GM11168 (cell line): ENCODE results near the gene PAPOLB.

Experiments
- in situ Hi-C: fragments of 300-500 bp; cut with MboI; formaldehyde crosslinking; loops from one replicate; pipeline ENCODE4 v1.12.0; 2022; ENCODE audit warnings: low sequenced_read_pairs; ENCODE audit not compliant: unreplicated experiment

The PAPOLB gene

DNA sequence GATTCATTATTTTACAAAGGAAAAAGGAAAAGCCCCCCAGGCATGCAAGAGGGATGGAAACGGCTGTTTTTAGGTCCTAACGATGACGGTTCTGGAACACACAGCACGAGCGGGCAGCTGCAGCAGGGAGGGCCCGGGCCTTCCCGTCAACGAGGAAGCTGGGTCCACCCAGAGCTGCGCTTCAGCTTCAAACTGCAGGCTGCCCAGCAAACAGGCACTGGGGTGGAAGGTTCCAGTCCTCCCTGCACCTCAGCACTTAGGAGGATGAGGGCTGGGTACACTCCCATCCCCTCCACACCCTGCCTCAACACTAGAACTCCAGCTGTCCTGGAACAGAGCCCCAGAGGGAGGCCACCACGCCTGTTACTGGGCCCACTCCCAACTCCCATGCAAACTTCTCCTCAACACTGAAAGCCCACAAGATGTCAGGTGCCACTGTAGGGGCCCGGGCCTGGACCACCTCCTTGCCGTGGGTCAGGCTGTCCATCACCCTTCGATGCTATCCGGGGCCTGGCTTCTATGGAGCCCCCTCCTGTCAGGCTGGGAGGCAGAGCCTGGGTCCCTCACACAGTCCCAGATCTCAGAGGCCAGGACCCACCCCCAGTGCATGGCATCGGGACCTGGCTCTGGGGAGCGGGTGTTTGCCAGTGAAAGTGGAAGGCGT lies 33.0 kb downstream of the PAPOLB start:
- in situ Hi-C loops: loop anchor here (5.0 kb wide), 1 partner anchor 258 kb away; no protein-coding TSS in a partner anchor

DNA sequence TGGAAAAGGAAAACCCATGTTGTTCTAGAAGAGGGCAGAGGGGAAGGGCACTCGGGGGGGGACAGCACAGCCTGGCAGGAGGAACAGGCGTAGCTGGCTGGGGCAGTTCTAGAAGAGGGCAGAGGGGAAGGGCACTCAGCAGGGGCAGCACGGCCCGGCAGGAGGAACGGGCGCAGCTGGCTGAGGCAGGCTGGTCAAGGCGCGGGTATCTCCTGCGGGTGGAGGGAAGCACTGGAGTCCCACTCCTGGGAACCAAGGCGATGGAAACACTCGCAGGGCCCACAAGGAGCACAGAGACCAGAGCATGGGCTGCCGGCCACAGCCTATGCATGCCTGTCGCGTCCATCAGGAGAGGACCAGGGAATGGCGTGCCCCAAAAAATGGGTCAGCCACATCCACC lies 36.7 kb downstream of the PAPOLB start:
- in situ Hi-C loops: loop anchor here (5.0 kb wide), 1 partner anchor 262 kb away; no protein-coding TSS in a partner anchor

DNA sequence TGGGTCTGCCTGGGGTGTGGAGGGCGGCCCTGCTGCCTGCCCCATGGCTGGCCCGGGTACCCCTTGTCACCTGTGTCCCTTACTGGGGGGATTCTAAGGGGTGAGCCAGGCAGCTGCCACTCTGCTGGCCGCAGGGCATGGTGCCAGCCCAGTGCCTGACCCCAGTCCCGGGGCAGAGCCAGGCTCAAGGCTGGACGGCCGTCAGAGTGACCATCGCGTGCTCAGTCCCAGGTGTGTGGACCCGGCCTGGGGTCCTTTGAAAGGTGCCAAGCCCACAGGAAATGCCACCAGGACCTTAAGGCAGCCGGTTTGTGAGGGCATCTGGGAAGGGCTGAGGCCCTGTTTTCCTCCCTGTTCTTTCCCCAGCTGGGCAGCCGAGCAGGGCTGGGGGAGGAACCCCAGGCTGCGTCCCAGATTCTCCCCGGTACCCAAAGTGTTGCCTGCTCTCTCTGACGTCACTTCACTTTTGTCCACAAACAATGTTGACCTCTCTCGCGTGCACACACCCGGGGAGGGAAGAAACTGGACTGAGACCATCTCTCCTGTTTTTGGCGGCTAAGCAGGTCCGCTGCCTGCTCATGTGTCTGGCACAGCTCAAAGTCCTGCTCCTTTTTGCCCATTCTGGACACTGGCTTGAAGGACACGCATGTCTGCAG lies 37.6 kb downstream of the PAPOLB start:
- in situ Hi-C loops: no loop called here

DNA sequence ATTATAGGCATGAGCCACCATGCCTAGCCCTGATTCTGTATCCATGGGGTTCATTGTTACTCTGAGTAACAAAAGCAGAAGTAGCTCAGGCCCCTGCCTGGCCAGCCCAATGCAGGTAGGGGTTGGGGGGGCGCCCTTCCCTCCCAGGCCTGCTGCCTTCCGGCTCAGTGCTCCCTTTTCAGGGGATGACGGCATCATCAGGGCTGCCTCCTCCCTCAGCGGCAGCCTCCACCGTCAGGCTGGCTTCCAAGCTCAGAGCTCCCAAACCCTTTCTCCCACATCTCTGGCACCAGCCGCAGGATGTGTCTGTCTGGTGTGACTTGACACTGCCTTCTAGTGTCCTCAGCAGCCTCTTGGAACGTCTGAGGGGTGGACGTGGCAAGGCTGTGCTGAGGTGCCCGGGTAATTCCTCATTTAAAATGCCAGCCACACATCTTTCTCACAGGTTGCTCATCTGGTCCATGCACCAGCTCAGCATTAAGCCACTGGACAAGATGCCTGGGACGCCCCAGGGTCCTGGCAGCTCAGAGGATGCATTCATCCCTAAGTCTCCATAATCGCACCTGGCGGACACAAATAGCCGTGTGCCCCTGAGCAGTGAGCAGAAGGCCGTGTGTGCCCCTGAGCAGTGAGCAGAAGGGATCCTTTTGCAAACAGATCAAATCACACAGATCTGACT lies 38.2 kb downstream of the PAPOLB start:
- in situ Hi-C loops: no loop called here

DNA sequence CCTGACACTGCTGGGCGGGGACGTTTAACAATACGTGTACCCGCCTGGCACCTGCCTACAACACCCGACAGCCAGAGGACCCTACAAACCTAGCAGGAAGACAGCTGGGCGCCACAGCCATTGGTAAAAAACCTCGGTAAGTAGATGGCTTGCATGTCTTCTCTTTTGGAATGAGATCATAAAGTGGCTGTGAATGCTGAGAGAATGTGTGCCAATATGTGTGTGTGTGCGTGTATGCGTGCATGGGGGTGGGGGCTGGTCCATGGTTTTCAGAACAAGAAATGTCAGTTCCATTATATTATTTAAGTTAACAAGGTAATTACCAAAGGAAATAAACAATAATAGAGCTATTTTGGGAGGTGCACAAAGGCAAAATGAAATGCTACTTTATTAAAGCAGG lies 39.2 kb downstream of the PAPOLB start:
- in situ Hi-C loops: no loop called here

DNA sequence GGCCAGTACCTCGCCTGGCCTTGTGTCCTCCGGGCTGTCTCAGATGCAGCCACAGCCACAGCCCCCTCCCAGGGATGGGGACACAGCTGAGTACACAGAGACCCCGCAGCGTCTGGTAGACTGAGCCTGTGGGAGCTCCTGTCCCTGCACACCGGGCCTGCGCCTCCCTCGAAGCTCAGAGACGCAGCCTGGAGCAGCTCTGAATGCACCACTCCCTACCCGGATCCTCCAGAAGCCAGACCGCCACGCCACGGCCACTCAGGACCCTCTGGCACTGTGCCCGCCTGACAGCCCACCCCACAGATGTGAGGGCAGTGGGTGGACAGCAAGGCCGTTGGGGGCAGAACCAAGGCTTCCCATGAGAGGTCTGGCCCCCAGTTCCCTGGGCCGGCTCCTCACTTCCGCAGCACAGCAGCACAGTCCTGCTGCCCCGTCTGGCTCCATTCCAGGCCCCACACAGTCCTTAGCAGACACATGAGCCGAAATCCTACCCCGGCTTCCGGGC lies 40.8 kb downstream of the PAPOLB start:
- in situ Hi-C loops: no loop called here

DNA sequence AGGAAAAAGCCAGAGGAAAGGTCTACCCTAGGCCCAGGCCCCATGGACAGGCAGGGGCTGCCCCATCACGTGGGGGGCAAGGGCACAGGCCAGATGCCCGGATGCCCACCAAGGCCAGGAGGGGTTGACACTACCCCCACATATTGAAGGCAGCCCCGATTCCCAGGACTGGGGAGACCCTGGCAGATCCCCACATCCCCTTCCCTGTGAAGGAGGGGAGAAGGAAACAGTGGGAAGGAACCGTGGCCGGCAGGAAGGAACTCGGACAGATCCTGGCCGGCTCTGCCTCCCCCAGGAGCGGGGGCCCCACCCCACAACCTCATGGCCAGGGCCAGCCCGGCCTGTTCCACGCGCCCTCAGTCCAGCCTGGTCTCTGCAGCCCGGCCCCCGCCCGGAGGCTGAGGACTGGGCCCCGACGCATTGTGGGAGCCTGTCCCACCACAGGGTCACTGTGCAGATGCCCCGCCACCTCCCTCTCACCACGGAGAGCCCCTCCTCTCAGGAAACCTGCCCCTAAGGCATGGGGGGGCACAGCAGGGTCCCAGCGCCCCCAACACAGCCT lies 41.3 kb downstream of the PAPOLB start:
- in situ Hi-C loops: no loop called here

DNA sequence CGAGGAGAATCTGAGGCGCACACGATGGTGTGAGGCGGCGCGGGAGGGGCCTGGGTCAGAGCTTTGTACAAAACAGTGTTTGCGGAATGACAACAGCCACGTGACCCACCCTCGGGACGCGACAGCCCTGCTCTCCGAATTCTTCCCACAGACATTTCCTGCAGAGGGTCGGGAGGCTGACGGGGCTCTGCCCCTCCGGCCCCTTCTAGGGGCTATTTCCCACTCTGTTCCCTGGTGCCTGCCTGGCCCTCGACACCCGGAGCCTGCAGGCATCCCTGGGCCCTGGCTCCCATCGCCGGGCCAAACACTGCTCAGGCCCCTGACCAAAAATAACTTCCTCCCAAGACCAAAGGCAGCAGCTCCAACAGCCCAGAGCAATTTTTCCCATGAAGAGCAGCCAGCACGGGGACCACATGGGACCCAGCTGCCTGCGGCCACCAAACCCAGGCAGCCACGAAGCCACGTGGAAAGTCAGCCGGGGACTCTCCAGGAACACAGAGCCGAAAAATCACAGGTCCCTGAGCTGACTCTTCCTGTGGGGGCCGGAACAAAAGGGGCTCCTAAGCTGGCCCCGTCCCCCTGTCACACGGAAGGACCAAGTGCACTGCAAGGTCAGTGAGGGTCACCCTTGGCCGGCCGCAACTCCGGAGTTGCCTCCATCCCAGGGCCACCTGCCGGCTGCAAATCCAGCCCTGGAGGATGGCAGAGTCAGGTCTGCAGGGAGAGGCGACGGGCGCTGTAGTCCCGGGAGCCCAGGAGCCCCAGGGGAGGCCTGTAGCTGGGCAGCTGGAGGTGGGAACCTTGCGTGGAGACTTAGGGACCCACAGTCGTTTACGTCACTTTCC lies 42.0 kb downstream of the PAPOLB start:
- in situ Hi-C loops: no loop called here

DNA sequence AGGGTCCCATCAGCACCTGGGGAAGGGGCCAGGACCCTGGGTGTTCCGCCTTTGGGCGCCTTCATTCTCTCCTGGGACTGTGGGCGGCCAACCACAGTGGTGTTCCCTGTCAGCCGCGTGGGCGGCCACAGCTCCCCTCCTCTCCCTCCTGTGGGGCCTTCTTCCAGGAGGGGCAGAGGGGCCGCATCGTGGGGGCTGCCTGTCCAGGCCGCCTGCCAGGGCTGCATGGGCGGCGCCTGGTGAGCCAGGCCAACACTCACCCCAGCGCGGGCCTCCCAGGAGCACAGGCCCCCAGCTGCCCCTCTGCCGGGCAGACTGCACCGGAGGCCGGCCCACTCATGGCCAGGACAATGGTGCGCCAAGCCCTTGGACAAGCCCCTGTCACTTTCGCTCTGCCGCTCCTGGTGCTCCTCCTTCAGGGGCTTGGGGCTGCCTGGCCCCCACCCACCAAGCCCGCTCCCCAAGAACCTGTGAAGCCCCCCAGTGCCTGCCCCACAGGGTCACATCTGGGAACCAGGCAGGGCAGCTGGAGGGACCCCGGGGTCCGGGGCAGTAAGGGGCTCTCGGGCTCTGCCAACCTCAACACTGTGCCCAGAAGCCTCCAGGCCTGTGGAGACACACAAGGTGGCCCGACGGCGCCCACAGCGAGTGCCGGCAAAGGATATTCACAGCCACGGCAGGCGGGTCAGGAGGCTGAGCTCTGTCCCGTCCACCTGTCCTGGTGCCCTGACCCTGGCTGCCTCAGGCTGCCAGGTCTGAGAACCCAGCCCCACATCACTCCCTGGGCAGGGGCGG lies 43.6 kb downstream of the PAPOLB start:
- in situ Hi-C loops: no loop called here

DNA sequence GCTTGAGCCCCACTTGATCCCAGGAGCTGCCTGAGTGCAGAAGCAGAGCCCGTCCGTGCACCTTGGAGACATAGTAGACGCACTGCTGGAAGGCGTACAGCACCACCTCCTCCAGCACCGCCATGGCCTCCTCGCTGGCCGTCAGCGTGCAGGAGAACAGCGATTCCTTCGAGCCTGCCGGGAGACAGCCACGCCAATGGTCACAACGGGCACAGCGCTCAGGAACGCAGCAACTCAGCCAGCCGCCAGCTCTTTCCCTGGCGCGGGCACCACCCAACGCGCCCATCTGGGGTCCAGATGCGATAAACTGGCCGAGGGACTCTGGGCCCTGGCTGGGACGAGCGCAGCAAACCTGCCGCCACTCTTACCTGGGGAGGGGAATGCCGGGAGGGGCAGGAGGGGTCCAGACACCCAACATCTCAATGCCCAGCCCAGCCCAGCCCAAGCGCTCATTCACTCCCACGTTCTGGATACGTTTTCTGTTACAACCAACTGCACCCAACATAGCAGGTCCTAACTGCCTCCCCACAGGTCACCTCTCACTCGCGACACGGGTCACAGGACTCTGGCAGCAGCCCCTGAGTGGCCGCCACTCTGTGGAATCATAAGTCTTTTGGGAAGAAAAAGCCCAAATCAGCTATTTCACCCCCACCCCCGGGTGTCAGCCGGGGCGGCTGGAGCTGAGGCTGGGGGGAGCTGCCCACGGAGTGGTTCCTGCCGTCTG lies 44.5 kb downstream of the PAPOLB start:
- in situ Hi-C loops: no loop called here

DNA sequence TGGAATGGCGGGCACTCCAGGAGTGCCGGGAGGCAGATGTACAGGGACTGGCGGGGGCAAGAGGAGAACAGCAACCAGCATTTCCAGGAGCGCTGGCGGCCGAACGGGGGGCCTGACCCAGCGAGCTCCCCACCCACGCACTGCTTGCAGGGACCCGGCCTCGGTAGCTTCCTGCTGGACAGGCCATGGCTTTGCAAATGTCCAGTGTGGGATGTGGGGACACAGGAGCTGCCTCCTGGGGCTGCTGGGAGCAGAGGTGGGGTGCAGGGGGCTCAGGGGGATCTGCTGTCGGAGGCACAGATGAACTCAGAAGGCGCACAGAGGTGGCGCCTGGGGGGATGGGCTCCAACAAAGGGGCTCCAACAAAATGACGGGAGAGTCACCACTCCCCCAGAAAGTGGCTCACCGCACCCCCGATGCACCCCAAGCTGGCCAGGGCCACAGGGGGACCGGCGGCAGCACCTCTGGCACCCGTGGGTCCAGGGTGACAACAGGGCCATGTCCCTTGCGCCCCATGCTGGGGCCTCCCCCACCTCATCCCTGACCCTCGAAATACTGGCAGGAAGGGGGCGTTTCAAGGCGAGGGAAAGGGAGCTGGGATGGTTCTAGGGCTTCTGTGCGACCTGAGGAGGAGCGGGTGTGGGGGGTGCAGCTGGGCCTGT lies 45.3 kb downstream of the PAPOLB start:
- in situ Hi-C loops: no loop called here

DNA sequence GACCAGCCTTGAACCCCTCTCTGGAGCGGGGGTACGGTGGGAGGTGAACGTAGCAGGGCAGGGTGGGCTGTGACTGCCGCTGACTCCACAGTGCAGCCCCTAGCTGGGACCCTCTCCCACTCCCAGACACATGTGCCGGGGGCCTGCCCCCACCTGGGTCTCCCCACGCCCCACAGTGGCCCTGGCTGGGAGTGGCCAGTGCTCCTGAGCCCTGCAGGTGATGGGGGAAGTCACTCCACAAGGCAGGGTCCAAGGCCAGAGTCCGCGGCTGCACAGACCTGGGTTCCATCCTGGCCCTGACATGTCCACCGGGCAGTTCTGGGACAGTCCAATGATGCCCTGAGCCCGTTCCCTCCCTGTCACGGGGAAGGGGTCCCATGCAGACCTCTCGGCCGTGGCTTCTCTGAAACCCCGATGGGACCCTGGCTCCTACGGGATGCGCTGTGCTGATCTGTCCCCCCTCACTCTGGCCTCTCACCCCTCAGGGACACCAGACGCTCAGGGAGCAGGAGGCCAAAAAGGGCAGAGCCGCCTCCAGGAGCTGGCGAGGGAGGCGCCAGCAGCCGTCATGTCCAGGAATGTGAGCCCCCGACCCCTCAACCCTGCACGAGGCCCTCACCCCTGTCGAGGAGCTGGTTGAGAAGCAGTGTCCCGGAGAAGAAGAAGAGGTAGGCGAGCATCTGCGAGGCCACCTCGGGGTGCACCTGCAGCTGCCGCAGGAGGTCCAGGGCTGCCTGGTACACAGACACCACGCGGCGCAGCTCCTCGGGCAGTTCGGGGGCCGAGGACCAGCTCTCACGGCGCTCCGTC lies 46.0 kb downstream of the PAPOLB start:
- in situ Hi-C loops: no loop called here

DNA sequence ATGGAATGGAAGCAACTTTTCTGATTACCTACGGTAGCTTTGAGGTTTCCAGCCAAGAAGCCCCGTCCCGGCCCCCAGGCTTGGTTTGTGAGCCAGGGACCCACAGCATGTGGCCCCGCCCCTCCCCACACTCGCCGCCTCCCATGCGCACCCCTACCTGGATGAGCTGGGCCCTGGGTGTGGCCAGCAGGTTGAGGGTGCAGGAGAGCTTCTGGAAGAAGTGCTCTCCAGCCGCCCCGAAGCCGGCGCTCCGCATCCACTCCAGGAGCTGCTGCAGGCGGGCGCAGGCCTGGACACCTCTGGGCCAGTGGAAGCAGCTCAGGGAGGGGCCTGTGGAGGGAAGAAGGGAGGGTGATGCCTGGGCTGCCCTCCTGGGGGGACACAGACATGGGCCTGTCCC lies 46.7 kb downstream of the PAPOLB start:
- in situ Hi-C loops: no loop called here

DNA sequence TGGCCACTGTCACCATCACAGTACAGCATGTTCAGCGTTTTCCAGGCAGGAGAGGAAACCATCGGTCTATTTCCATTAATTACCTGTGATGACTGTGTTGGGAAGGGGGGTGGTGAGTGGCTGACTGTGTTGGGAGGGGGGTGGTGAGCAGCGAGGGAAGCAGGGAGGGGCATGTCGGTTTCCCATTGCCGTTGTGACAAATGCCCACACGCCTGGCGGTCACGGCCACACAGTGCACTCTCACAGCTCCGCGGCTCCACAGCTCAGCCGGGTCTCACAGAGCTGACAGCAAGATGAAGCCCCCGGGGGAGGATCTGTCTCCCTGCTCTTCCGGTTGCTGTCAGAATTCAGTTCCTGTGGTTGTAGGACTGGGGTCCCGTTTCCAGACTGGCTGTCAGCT lies 47.4 kb downstream of the PAPOLB start:
- in situ Hi-C loops: no loop called here

DNA sequence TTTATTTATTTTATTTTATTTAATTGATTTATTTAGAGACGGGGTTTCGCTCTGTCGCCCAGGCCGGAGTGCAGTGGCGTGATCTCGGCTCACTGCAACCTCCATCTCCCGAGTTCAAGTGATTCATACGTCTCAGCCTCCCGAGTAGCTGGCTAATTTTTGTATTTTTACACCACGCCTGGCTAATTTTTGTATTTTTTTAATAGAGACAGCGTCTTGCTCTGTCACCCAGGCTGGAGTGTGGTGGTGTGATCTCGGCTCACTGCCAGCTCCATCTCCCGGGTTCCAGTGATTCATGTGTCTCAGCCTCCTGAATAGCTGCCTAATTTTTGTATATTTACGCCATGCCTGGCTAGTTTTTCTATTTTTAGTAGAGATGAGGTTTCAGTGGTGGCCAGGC lies 52.2 kb downstream of the PAPOLB start:
- in situ Hi-C loops: no loop called here

DNA sequence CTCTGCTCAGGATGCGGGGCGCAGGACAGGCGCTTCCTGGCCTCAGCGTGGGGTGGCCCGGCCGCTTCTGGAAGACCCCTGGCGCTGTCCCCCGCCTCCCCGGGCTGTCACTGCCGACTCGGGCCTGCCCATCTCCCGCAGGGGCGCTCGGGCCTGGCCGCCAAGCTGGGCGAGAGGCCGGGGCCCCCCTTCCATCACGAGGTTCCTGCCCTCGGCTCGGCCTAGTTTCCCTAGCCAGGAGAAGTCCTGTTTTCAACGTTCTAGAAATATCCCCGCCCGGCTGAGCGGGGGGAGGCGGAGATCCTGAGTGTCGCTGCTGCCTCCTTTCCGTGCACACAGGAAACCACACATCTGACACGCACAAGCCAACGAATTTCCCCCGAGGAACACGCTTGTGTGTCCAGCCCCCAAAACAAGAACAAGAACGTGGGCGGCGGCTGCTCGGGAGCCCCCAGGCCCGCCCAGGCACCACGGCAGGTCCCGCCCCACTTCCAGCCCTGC lies 52.7 kb downstream of the PAPOLB start:
- in situ Hi-C loops: no loop called here

DNA sequence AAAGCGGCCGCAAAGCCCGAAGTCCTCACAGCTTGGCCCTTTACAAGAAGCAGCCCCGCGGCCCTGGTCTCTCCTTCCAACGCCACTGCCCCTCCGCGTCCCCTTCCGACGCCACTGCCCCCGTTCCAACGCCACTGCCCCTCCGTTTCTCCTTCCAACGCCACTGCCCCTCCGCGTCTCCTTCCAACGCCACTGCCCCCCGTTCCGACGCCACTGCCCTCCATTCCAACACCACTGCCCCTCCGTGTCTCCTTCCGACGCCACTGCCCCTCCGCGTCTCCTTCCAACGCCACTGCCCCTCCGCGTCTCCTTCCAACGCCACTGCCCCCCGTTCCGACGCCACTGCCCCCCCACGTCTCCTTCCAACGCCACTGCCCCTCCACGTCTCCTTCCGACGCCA lies 53.3 kb downstream of the PAPOLB start:
- in situ Hi-C loops: no loop called here
